ENCODE results near the gene ABCD3.
A peak's percentile ranks its signal among the peaks of the same experiment; 100 is the strongest.

Gene ABCD3

DNA sequence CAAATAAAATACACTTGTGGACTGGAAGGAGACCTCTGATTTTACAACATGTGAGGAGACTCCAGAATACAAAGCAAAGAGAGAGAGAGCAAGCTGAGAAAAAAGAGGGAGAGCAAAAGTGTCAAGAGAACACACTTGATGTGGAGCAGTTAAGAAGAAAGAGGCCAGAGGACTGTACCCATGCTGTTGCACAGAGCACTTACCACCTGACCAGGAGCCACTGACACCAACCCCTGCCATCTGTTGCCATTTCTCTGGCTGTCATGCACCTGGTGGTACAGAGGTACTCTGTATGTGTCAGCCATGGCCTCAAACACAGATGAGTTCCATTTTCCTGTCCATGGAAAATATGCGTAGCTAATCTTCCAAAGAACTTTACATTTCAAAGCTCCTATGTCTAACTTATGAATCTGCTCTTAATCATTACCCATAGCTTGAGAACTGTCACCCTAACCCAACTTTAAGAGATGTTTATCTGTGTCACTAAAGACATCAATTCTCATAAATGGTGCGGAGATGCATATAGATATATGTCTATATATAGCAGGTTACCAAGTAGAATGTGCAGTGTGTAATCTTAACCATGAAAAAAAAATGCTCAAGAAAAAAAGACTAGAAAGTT is 32.8 kb upstream of the ABCD3 start:
- no peak for DNase-seq (ENCODE audit: extremely low read depth, low read depth)
- no peak overlapping the region for H3K4me3 ChIP-seq (replicated peaks; ENCODE audit: low read depth, low read length)
- TF ChIP-seq, protein P1, sequence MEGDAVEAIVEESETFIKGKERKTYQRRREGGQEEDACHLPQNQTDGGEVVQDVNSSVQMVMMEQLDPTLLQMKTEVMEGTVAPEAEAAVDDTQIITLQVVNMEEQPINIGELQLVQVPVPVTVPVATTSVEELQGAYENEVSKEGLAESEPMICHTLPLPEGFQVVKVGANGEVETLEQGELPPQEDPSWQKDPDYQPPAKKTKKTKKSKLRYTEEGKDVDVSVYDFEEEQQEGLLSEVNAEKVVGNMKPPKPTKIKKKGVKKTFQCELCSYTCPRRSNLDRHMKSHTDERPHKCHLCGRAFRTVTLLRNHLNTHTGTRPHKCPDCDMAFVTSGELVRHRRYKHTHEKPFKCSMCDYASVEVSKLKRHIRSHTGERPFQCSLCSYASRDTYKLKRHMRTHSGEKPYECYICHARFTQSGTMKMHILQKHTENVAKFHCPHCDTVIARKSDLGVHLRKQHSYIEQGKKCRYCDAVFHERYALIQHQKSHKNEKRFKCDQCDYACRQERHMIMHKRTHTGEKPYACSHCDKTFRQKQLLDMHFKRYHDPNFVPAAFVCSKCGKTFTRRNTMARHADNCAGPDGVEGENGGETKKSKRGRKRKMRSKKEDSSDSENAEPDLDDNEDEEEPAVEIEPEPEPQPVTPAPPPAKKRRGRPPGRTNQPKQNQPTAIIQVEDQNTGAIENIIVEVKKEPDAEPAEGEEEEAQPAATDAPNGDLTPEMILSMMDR (IDR thresholded peaks at IDR 0.05; ENCODE audit: low read depth, low read length, missing control alignments) = no peak

DNA sequence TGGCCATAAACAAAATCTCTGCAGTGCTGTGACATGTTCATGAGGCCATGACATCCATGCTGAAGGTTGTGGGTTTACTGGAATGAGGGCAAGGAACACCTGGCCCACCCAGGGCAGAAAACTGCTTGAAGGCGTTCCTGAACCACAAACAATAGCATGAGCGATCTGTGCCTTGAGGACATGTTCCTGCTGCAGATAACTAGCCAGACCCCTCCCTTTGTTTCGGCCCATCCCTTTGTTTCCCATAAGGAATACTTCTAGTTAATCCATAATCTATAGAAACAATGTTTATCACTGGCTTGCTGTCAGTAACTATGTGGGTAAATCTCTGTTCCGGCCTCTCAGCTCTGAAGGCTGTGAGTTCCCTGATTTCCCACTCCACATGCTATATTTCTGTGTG is 28.9 kb upstream of the ABCD3 start:
- DNase-seq (ENCODE audit: extremely low read depth, low read depth) = no peak
- no peak overlapping the region for H3K4me3 ChIP-seq (replicated peaks; ENCODE audit: low read depth, low read length)
- TF ChIP-seq, protein P1 (IDR thresholded peaks at IDR 0.05; ENCODE audit: low read depth, low read length, missing control alignments) = no peak

- no peak for DNase-seq (ENCODE audit: extremely low read depth, low read depth)
- no peak overlapping the region for H3K4me3 ChIP-seq (replicated peaks; ENCODE audit: low read depth, low read length)
- TF ChIP-seq, protein P1 (IDR thresholded peaks at IDR 0.05; ENCODE audit: low read depth, low read length, missing control alignments) = no peak
These were observed 23.9 kb upstream of the ABCD3 start for GRCh38 chr1:94394247-94394646.

DNA sequence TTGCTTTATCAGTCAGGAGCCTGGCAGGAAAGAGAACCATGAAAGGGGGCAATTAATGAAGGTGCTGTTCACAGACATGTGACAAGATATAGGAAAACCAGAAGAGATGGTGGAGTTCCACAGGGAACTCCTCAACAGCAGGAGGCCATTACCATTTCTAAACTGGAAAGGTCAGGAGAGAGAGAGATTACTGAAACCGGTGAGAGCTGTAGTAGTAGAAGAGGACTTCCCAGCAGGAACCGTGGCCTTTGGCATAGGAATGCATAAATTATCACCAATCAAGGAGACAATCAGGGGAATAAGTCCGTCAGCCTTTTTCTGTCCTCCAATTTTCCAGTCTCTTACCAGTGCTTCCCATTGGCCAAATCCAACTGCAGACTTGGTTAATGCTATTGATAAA is 23.0 kb upstream of the ABCD3 start:
- TF ChIP-seq, protein P1 (IDR thresholded peaks at IDR 0.05; ENCODE audit: low read depth, low read length, missing control alignments) = no peak
- no peak for DNase-seq (ENCODE audit: extremely low read depth, low read depth)
- no peak overlapping the region for H3K4me3 ChIP-seq (replicated peaks; ENCODE audit: low read depth, low read length)

DNA sequence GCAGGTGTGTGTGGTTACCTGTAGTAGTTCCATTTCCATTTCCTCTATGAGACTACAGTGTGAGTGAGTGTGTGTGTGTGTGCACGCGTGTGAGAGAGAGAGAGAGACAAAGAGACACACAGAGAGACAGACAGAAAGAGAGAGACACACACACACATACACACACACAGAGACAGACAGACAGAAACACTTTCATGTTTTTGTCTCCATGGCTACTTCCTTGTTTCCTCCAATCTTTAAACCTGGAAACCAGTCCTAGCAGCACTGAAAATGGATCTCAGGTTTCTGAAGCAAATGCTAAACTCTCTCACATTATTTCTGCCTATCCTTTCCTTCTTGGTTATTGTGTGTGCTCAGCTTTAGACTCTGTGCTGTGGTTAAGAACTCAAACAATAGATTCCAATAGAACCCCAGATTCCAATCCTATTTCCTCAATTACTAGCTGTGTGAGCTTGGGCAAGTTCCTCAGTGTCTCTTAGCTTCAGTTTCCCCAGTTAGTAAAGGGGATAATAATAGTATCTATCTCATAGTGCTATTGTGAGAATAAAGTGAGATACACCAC is 22.4 kb upstream of the ABCD3 start:
- TF ChIP-seq, protein P1 (IDR thresholded peaks at IDR 0.05; ENCODE audit: low read depth, low read length, missing control alignments) = no peak
- no peak overlapping the region for H3K4me3 ChIP-seq (replicated peaks; ENCODE audit: low read depth, low read length)
- no peak for DNase-seq (ENCODE audit: extremely low read depth, low read depth)

GRCh38 chr1:94396356-94397010 is 21.7 kb upstream of the ABCD3 start:
- TF ChIP-seq, protein P1 (IDR thresholded peaks at IDR 0.05; ENCODE audit: low read depth, low read length, missing control alignments) = peak; percentile 15
- no peak for DNase-seq (ENCODE audit: extremely low read depth, low read depth)
- H3K4me3 ChIP-seq (replicated peaks; ENCODE audit: low read depth, low read length) = no peak overlapping the region

Data from HFF-Myc (cell line).